Renal cortical epithelial cell (primary cell): Measurements from ENCODE around the gene NUP214. TPM values are rescaled to one million over a fixed set of nuclear protein-coding genes. Genes with fewer than 3 reads are reported as not detected.
"Not testable (repeated sequence)": the region's sequence is repeated elsewhere in the genome, so short reads cannot be mapped to it uniquely, and the experiment has no call there.

ENCODE experiments used
- DNase-seq: peaks from one replicate; pipeline ENCODE4 v3.0.0-alpha.2; 2011; ENCODE audit warnings: low read depth
- total RNA-seq: library from RNA; depleted of rRNA; stranded (reverse); fragments of >200 nt; gene quantifications from 2 replicates; pipeline ENCODE4 v1.2.3, GENCODE V29; 2014

Gene NUP214
- total RNA-seq, 1 donor from 2014 or later = 40.6 TPM

- no peak for DNase-seq
These were observed 134.7 kb downstream of the NUP214 start for GRCh38 chr9:131259916-131260597.

- no peak for DNase-seq
These were observed 135.5 kb downstream of the NUP214 start for GRCh38 chr9:131260751-131261452.

- DNase-seq = no peak
These were observed 137.1 kb downstream of the NUP214 start for GRCh38 chr9:131262327-131263032.

GRCh38 chr9:131263033-131263343 is 137.6 kb downstream of the NUP214 start:
- not testable (repeated sequence) for DNase-seq

- no peak for DNase-seq
These were observed 138.3 kb downstream of the NUP214 start for GRCh38 chr9:131263701-131264100.

- DNase-seq = no peak
These were observed 138.8 kb downstream of the NUP214 start for GRCh38 chr9:131264231-131264630.

GRCh38 chr9:131266266-131267229 is 141.2 kb downstream of the NUP214 start:
- no peak for DNase-seq

GRCh38 chr9:131270171-131271015 is 145.0 kb downstream of the NUP214 start:
- DNase-seq = no peak

GRCh38 chr9:131271016-131271273 is 145.6 kb downstream of the NUP214 start:
- DNase-seq = not testable (repeated sequence)

- no peak for DNase-seq
These were observed 146.1 kb downstream of the NUP214 start for GRCh38 chr9:131271506-131271931.

- no peak for DNase-seq
These were observed 146.8 kb downstream of the NUP214 start for GRCh38 chr9:131272212-131272611.

- DNase-seq = no peak
These were observed 147.9 kb downstream of the NUP214 start for GRCh38 chr9:131273146-131273855.

GRCh38 chr9:131273856-131274673 is 148.7 kb downstream of the NUP214 start:
- DNase-seq = no peak

GRCh38 chr9:131274674-131275331 is 149.4 kb downstream of the NUP214 start:
- no peak for DNase-seq

- DNase-seq = no peak
These were observed 150.1 kb downstream of the NUP214 start for GRCh38 chr9:131275332-131276093.

- DNase-seq = no peak
These were observed 150.9 kb downstream of the NUP214 start, which contains the start of gene FAM78A for GRCh38 chr9:131276094-131276888. Gene FAM78A, minus strand, starts transcription at chr9:131276510. Its CDS starts 331 bp downstream, at chr9:131276179.

- DNase-seq = no peak
These were observed 151.5 kb downstream of the NUP214 start for GRCh38 chr9:131276891-131277286.
